Subcutaneous adipose tissue (tissue), 4 donors: ENCODE data around the gene B3GALT6. TPM values are rescaled to one million over a fixed set of nuclear protein-coding genes. Genes with fewer than 3 reads are reported as not detected.

Experiments used
- total RNA-seq, 4 donors: library from RNA; depleted of rRNA; stranded (reverse); fragments of >200 nt; gene quantifications; one replicate each; pipeline ENCODE4 v1.1.0, GENCODE V29; 2016
- TF ChIP-seq, protein P1 (sequence below): fragments of 450-650 bp; IDR thresholded peaks from one replicate; pipeline ENCODE4 v1.5.1; 2016; ENCODE audit warnings: low read depth, mild to moderate bottlenecking, control low read depth, antibody characterized with exemption, moderate library complexity

The B3GALT6 gene
- total RNA-seq, 4 donors from 2014 or later = 7.2 to 13.9 (median 7.8) TPM

DNA sequence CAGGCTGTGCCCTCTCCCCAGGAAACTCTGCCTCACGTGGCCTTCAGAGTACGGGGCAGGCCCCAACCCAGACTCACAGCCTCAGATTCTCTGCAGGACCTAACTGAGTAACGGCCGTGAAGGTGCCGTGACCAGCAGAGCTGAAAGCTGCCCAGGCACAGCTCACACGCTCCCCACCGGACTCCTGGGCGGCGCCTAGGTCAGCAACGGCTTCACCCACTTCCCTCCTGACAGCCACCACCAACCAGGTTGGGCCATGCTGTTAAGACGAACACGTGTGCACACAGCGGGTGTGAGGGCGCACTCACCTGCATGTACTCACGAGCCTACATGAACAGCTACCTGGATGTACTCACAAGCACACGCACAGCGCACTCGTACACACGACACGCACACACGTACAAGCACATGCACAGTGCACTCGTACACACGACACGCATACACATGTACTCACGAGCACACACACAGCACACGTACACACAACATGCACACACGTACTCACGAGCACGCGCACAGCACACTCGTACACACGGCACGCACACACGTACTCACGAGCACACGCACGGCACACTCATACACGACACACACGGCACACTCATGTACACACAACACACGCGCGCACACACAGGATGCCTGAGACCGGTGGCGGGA is 9.3 kb upstream of the B3GALT6 start:
- TF ChIP-seq, protein P1, sequence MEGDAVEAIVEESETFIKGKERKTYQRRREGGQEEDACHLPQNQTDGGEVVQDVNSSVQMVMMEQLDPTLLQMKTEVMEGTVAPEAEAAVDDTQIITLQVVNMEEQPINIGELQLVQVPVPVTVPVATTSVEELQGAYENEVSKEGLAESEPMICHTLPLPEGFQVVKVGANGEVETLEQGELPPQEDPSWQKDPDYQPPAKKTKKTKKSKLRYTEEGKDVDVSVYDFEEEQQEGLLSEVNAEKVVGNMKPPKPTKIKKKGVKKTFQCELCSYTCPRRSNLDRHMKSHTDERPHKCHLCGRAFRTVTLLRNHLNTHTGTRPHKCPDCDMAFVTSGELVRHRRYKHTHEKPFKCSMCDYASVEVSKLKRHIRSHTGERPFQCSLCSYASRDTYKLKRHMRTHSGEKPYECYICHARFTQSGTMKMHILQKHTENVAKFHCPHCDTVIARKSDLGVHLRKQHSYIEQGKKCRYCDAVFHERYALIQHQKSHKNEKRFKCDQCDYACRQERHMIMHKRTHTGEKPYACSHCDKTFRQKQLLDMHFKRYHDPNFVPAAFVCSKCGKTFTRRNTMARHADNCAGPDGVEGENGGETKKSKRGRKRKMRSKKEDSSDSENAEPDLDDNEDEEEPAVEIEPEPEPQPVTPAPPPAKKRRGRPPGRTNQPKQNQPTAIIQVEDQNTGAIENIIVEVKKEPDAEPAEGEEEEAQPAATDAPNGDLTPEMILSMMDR = no peak

DNA sequence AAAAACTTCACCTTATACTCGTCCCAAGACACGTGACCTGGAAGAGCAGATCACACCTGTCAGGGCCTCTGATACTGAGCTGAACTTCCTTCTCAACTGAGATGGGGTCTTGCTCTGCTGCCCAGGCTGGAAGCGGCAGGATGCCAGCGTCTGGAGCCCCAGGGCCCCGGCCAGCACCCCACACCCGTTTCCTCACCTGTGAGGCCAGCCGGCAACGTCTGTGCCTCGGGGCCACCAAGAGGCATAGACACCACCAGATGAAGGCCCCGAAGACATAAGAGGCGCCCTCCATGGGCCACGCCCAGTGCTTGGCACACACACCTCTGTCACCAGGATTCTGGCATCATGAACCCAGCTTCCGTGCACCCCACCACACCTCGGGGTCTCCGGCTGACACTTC is 8.7 kb upstream of the B3GALT6 start:
- TF ChIP-seq, protein P1 = no peak

DNA sequence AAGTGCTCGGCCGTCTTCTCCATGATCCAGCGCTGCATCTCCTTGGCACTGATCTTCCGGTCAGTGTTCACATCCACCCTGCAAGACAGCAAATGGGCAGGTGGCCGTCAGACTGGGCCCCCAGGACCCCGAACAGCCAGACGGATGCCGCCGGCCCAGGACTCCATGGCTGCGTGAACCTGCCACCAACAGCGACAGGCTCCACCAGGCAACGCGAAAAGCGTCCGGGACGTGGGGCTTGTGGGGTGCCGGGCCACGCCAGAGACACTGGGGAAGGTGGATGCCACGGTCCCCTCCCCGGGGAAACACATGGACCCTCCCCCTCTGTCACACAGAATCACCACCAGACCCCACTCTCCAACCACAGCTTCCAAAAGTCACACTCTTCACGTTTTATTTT is 8.1 kb upstream of the B3GALT6 start:
- TF ChIP-seq, protein P1 = no peak

DNA sequence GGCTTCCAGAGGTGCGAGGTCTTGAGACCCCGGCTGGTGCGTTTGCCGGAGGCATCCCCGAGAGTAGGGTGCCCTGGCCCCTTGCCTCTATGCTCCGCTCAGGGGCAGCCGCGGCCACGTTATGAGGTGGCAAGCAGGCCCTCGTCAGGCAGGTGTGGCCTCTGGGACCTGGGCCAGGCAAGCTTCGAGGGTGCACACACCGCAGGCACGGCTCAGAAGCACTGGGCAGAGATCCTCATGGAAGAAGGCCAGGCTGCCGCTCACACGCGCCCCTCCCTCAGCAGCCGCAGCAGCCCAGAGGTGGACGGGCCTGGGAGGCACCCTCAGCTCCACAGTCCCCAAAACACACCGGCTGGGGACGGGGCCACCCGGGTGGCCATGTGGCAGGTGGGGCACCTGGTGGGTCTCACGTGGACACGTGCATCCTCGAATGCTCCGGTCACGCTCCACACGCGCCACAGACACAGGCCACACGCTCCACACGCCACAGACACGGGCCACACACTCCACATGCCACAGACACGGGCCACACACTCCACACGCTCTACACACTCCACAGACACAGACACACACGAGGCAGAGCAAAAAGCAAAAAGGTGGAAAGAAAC is 6.7 kb upstream of the B3GALT6 start:
- TF ChIP-seq, protein P1 = no peak

DNA sequence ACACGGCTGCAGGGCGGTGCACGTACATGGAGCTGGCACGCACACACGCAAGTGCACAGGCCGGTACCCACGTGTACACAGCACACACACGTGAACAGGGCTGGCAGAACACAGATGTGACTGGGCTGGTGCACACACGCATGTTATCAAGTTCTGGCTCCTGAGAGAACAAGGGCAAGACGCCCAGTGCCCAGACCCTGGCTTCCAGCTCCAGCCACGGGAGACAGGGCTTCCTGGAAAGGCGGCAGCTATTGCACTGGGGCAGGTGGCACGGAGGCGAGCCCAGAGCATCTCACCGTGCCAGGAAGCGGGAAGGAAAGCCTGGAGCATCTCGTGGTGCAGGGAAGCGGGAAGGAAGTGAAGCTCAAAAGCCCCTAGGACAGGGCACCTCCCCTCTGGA is 6.1 kb upstream of the B3GALT6 start:
- TF ChIP-seq, protein P1 = no peak

DNA sequence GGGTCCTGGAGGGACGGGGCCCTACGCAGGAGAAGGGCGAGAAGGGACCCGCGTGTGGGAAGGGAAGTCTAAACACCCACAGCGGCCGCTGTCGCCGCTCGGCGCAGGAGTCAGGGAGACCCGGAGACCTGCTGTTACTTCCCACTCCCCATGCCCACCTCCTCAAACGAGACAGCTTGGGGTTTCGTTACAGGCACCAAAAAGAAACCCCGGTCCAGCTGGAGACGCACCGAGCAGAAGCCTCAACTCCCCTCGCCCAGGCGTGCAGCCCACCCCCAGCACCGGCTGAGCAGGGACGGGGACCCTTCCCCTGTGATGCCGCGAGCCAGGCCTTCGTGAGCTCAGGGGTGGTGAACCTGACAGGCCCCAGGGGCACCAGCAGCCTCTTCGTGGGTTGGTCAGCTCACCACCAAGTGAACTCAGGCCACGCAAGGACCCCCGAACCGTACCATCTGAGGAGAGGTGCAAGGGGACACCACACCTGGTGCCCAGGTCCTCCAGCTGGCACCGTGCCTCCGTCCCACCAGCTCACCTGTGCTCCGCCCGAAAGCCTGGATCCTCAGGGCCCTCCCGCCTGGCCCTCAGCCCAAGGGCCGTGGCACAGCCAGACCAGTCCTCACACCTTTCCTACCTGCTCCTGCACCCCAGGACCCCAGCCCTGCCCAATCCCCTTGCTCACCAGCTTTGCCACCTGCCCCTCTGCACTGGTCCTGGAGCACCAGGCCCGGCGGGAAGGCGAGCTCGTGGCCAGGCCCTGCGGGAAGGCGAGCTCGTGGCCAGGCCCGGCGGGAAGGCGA is 5.3 kb upstream of the B3GALT6 start:
- TF ChIP-seq, protein P1 = no peak

DNA sequence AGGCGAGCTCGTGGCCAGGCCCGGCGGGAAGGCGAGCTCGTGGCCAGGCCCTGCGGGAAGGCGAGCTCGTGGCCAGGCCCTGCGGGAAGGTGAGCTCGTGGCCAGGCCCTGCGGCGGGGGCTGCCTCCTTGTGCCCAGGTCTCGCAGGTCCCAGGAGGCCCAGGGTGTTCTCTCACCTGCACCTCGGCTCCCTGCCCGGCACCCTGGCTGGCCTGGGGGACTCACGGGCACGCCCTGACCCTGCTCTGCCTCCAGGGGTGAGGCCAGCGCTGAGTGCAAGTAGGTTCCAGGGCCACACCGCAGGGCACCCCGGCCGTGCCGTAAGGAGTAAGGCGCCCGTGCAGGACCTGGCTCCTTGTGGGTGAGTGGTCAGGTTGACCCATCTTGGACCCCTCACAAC is 4.7 kb upstream of the B3GALT6 start:
- TF ChIP-seq, protein P1 = no peak
